GM12892 (cell line): Measurements from ENCODE around the gene LARGE2.

ENCODE experiments used
- DNase-seq: peaks from one replicate; pipeline ENCODE4 v3.0.0; 2011; ENCODE audit not compliant: insufficient read length
- FAIRE-seq: peaks from 2 replicates; lab custom pipeline; 2011; peaks lifted over from hg19 to GRCh38; lab: Jason Lieb, UNC
- POLR2A ChIP-seq: IDR thresholded peaks from 2 replicates; pipeline ENCODE4 v1.6.1; 2011; ENCODE audit warnings: low read depth, low read length, control low read depth
- POLR2AphosphoS5 ChIP-seq: IDR thresholded peaks from 2 replicates; pipeline ENCODE4 v1.6.1; 2011; ENCODE audit warnings: low read depth, low read length, control low read depth
- TAF1 ChIP-seq: IDR thresholded peaks from 2 replicates; pipeline ENCODE4 v1.6.1; 2011; ENCODE audit warnings: low read depth, mild to moderate bottlenecking, control low read depth, low read length, borderline replicate concordance

LARGE2 gene

DNA sequence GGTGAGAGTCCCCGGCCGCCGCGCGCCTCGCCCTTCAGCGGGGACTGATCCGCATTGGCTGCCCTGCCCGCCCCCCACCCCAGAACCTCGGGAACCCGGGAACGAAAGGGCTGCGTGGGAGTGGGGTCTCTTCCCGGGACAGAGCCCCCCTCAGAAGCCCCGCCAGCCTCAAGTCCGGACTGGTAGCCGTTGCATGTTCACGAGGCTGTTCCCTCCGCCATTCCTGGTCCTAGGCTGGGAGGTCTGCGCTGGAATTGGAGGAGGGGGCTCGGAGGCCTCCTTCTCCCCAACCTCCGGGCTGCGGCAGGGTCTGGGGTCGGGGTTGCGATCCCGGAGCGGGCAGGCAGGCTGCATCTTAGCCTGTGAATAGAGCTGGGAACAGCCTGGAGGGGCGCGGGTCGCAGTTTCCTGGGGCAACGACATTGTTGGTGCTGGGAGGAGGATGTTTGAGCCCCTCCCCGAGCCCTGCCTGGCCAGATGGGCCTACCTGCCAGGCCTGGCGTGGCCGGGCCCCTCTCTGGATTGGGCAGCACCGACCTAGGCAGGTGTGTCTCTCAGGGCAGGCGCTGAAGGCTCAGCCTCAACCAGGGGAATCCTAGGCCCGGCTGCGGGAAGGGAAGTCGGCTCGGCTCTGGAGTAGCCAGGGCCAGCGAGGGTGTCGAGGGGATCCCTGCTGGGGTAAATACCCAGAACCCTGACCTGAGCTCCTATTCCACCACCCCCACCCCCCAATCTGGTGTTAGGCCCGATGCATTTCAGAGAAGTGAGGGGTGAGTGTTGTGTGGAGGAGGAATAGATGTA is 36.3 kb upstream of the LARGE2 start:
- DNase-seq (no peak), FAIRE-seq (no peak)
- no peak for TF ChIP-seq TAF1
- no peak for TF ChIP-seq POLR2AphosphoS5

DNA sequence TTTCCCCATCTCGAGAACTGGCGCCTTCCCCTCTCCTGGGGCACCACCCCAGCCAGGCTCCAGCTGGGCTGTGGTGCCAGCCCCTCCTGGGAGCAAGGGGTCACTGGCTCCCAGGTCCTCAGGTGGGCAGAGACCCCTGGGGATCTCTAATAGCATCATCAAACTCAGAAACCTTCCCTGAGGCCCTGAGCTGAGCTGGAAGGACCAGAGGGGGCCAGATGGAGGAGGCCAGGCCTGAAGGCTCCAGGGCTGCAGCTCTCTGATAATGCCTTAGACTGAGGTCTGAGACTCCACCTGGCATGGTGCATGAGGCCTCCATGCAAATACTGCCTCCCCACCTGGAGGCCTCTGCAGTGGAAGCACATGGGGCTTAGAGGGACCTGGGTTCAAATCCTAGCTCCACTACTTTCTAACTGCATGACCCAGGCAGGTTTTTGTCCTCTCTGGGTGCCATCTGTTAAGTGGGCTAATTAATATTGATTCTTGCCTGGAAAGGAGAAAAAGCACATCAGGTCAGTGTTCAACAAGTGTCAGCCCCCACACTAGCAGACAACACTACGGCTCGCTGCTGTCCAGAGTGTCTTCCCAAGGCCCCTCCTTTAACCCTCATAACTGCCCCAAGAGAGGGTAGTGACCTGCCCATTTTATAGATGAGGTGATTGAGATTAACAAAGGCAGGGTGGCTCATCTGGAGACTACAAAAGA is 35.5 kb upstream of the LARGE2 start:
- FAIRE-seq (no peak), DNase-seq (no peak)
- TF ChIP-seq TAF1 (no peak), POLR2AphosphoS5 (no peak), POLR2A (no peak)

DNA sequence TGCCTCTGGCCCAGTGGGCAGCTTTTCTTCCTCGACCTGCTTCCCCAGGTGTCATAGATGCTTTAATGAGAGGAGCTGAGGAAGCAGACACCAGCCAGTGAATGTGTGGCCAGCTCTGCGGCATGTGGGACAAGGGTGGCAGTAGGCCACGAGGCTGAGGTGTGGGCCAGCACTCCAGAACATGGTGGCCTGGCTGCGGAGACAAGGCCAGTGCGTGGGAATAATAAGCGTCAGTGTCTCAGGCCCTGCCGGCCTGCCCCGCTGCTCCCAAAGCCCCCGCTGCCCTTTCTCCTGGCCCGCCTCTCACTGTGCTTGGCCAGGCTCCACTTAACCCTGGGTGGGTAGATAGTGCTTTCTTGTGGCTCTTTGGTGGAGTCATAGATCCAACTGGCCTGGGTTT is 34.9 kb upstream of the LARGE2 start:
- FAIRE-seq, result no peak
- no peak for DNase-seq
- TF ChIP-seq POLR2A, result no peak
- no peak for TF ChIP-seq TAF1
- TF ChIP-seq POLR2AphosphoS5, result no peak

DNA sequence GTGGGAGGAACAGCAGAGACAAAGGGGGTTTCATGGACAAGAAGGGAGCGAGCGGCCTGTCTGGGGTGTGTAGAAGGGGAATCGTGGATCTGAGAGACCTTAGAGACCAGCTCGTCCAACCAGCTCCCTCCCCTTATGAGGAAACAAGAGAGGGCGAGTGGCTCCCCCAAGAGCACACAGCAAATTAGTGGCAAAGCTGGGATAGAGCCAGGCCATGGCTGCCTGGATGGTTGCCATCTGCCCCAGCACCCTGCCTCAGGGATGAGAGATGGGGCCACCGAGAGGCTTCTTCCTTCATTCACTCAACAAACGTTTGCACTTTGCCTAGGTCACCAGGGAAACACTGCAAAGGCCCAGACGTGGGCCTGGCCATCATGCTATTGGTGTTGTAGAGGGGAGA is 32.9 kb upstream of the LARGE2 start:
- FAIRE-seq, result no peak
- DNase-seq, result no peak
- TF ChIP-seq POLR2AphosphoS5 (no peak), POLR2A (no peak), TAF1 (no peak)

DNA sequence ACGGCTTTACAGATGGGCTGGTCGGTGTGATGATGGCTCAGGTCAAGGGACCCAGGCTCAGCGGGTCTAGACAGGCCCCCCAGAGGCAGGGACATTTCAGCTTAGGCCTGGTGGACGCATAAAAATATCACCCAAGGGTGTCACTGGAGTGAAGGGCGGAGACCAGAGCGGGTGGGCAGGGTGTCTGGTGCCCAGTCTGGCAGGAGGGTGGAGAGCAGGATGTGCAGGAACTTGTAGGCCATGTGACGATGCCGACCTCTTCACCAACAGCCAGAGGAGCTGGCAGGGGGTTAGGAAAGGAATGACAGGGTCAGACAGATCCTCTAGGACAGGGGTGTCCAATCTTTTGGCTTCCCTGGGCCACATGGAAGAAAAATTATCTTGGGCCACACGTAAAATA is 32.5 kb upstream of the LARGE2 start:
- no peak for TF ChIP-seq TAF1
- TF ChIP-seq POLR2A, result no peak
- TF ChIP-seq POLR2AphosphoS5, result no peak
- no peak for DNase-seq
- FAIRE-seq, result no peak

DNA sequence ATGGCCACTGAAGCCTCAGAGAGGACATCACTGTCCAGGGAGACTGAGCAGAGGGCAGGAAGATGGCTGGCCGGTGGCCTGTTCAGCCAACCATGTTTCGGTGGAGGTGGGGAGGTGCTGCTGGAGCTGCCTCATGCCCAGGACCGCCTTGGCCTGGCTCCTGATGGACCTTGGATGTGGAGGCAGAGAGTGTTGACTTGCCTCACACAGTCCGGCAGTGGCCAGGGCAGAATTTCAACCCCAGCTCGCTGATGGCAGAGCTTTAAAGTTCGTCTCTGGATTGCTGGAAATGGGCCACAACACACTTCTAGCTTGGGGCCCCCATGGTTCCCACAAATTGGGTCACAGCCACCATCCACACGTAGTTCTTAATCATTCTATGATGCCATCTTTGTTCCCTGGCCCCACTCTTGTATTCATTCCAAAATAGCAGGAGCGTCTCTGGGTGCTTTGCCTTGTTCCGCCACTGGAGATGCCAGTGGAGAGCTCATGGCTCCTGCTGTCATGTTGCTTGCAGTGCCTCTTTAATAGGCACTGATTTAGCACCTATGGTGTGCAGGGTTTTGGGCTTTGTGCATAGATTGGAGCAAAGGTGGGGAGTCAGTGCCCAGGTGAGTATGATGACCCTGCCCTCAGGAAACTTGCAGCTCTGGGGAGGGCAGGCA is 31.4 kb upstream of the LARGE2 start:
- no peak for TF ChIP-seq POLR2A
- TF ChIP-seq POLR2AphosphoS5, result no peak
- no peak for TF ChIP-seq TAF1
- no peak for DNase-seq
- no peak for FAIRE-seq

DNA sequence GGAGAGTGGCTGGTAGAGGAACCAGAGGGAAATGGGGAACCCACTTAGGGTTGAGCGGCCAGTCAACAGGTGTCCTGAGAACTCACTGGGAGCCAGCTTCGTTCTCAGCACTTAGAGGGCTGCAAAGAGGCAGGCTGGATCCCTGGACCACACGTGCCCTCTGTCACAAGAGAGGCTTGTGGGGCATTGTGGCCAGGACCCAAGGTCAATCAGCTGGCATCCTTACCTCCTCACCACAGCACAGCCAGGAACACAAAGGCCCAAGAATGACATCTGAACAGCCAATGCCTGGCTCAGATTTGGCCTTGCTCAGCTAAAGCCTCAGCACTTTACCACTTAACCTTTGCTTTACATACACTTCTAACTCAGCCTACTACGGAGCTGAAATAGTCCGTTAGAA is 29.6 kb upstream of the LARGE2 start:
- FAIRE-seq (no peak), DNase-seq (no peak)
- TF ChIP-seq POLR2AphosphoS5 (no peak), POLR2A (no peak), TAF1 (no peak)

DNA sequence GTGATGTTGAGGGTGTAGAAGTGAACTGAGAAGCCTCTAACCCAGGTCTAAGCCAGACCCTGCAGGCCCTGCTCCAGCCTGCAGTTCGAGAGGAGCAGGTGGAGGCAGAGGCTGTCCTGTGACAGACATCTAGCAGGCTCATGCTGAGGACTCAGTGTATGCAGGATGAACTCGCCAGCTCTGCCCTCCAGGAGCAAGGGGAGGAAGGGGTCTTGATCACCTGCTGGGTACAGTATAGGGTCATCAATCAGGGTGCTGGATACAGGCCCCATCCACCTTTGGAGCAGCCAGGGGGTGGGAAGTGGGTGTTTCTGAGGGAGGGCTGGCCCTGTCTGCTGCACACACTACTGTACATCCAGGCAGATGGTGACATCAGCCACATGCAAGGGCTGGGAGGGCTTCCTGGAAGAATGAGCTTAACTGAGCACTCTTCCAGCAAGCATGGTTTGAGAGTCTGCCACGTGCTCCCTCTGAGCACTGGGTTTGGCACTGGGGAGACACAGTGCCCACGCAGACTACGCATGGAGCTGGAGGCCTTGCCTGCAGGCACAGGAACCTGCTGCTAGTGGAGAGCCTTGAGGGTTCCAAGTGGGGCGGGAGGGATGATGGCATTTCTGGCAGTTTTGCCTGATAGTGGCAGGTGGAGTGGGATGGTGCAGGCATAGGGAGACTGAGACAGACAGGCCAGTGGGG is 27.8 kb upstream of the LARGE2 start:
- FAIRE-seq, result no peak
- TF ChIP-seq POLR2AphosphoS5 (no peak), TAF1 (no peak), POLR2A (no peak)
- DNase-seq, result no peak

DNA sequence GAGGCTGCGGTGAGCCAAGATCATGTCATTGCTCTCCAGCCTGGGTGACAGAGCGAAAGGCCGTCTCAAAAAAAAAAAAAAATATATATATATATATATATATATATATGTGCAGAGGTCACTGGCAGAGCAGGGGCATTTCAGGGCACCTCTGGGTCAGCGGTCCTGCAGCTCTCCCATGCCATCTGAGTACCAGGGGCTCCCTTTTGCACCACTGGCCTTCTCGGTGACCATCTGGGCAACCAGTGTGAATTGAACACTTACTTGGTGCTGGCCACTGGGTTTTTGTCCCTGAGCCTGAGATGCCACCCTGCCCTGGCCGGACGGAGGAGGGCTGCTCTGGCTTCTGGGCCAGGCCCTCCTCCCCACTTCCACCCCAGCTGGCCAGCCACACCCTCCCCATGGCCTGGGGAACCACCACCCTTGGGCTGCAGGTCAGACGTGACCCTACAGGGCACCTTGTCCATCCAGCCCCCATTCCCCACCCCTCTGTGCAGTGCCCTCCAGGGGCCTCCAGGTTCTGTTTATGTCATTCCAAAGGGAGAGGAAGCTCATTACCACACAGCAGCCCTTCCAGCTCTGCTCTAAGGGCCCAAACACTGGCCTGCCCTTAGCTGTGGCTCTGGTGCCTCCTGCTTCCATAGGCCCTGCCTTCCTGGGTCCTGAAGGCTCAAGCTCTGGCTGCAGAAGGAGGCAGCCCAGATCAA is 26.8 kb upstream of the LARGE2 start:
- DNase-seq (no peak), FAIRE-seq (no peak)
- TF ChIP-seq POLR2A (no peak), TAF1 (no peak), POLR2AphosphoS5 (no peak)

DNA sequence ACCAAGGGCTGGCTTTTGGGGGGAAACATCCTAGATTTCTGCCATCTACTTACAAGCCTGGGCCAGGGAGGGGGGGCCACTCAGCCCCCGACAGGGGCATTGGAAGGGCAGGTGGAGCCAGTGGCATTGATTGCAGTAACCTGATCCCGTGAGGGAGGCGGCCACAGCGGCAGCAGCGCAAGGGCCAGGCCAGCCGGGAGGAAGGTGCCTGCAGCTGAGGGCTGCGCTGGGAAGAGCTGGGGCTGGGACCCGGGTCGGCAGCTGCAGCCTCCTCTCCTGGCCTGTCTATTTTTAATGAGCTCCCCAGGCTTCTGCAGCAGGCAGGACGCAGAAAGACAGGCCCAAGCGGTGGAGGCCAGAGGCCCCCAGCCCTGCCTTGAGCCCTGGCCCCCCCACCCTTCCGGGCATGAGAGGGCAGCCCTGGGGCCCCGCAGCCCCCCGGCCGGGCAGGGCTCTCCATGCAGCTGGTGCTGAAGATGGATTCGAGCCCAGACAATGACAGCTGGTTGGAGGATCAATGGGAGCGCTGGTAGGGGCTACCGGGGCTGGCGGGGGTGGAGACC is 26.0 kb upstream of the LARGE2 start:
- FAIRE-seq, result no peak
- TF ChIP-seq TAF1 (no peak), POLR2A (no peak), POLR2AphosphoS5 (no peak)
- DNase-seq, result no peak

DNA sequence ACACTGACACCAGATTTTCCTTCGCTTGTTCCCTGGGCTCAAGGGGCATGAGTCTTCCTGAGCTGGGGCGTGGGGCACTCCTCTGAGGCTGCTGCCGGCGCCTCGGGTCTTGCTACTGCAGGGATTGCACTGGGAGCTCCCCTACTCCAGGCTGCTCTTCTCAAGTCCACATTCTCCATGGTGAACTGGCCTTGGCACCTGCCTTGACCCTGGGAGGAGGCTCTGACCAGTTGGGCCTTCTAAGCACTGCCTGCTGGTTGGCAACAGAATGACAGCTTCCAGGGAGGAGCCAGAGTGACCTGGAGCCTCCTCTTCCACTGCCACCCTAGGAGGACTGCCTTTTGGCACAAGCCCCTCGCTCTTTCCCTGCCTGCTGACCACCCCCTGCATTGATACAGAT is 24.9 kb upstream of the LARGE2 start:
- DNase-seq (no peak), FAIRE-seq (no peak)
- TF ChIP-seq POLR2A (no peak), POLR2AphosphoS5 (no peak), TAF1 (no peak)
